DOHH2 (cell line): ENCODE measurements around the gene KRT40.

Experiments used
- H3F3A ChIP-seq: fragments of 200-600 bp; sonication (generic), shearing (Covaris generic); 2 replicates; pipeline ENCODE4 v1.6.0; 2016; ENCODE audit warnings: antibody characterized with exemption, mild to moderate bottlenecking; ENCODE audit not compliant: control insufficient read depth, insufficient read depth
- H3K27ac ChIP-seq: fragments of 200-600 bp; sonication (generic); 2 replicates; pipeline ENCODE4 v1.5.1; 2014; ENCODE audit warnings: low read depth, mild to moderate bottlenecking, low read length, moderate library complexity
- H3K27me3 ChIP-seq: fragments of 200-600 bp; sonication (generic); 2 replicates; pipeline ENCODE4 v1.6.1; 2014; ENCODE audit warnings: mild to moderate bottlenecking, low read length, mixed read lengths; ENCODE audit not compliant: control insufficient read depth
- H3K36me3 ChIP-seq: fragments of 200-600 bp; sonication (generic); 2 replicates; pipeline ENCODE4 v1.6.1; 2014; ENCODE audit warnings: mild to moderate bottlenecking, low read length, moderate library complexity, mixed read lengths; ENCODE audit not compliant: control insufficient read depth
- H3K4me1 ChIP-seq: fragments of 200-600 bp; sonication (generic); 2 replicates; pipeline ENCODE4 v1.6.1; 2014; ENCODE audit warnings: mild to moderate bottlenecking, low read length, mixed read lengths; ENCODE audit not compliant: control insufficient read depth
- H3K4me2 ChIP-seq: fragments of 200-600 bp; sonication (generic); 2 replicates; pipeline ENCODE4 v1.6.0; 2014; ENCODE audit warnings: mild to moderate bottlenecking, low read length, moderate library complexity
- H3K4me3 ChIP-seq: fragments of 200-600 bp; sonication (generic); 2 replicates; pipeline ENCODE4 v1.5.1; 2014; ENCODE audit warnings: mild to moderate bottlenecking, low read length, mixed read lengths
- H3K79me2 ChIP-seq: fragments of 200-600 bp; sonication (generic); 2 replicates; pipeline ENCODE4 v1.6.1; 2014; ENCODE audit warnings: mild to moderate bottlenecking, low read length, mixed read lengths; ENCODE audit not compliant: control insufficient read depth
- H3K9me2 ChIP-seq: fragments of 200-600 bp; sonication (generic); replicated peaks from 2 replicates; pipeline ENCODE4 v1.6.1; 2014; ENCODE audit warnings: mild to moderate bottlenecking, low read length, mixed read lengths; ENCODE audit not compliant: control insufficient read depth
- H3K9me3 ChIP-seq: fragments of 200-600 bp; sonication (generic); 2 replicates; pipeline ENCODE4 v1.6.1; 2014; ENCODE audit warnings: antibody characterized with exemption, low read length, mixed read lengths; ENCODE audit not compliant: control insufficient read depth, insufficient read depth
- H4K20me1 ChIP-seq: fragments of 200-600 bp; sonication (generic); 2 replicates; pipeline ENCODE4 v1.6.0; 2014; ENCODE audit warnings: low read depth, mild to moderate bottlenecking, antibody characterized with exemption, low read length, moderate library complexity; ENCODE audit not compliant: control insufficient read depth, insufficient read depth
- EZH2phosphoT487 ChIP-seq: fragments of 200-600 bp; sonication (generic); IDR thresholded peaks from 2 replicates; pipeline ENCODE4 v1.6.1; 2017; ENCODE audit warnings: borderline replicate concordance, mild to moderate bottlenecking, antibody characterized with exemption, low read length, moderate library complexity, mixed read lengths
- TF ChIP-seq, protein P1 (sequence below): fragments of 200-600 bp; sonication (generic); IDR thresholded peaks from one replicate; pipeline ENCODE4 v1.5.1; 2014; ENCODE audit warnings: antibody characterized with exemption, mild to moderate bottlenecking, low read depth, low read length; ENCODE audit not compliant: poor library complexity, severe bottlenecking

Gene KRT40

GRCh38 chr17:40944531-40944930 lies 39.6 kb downstream of the KRT40 start:
- Histone ChIP-seq H3K4me1 (no peaks in the 10 kb centered on the region), H3K36me3 (no peaks in the 10 kb centered on the region), H3K79me2 (no peaks in the 10 kb centered on the region), H3K4me2 (no peak overlapping the region), H3F3A (no peaks in the 10 kb centered on the region), H4K20me1 (no peaks in the 10 kb centered on the region), H3K9me3 (no peaks in the 10 kb centered on the region), H3K9me2 (no peaks in the 10 kb centered on the region), H3K27me3 (no peaks in the 10 kb centered on the region; the same call in 1 of the 2 replicates), H3K4me3 (no peak overlapping the region), H3K27ac (no peak overlapping the region)
- TF ChIP-seq, protein P1, sequence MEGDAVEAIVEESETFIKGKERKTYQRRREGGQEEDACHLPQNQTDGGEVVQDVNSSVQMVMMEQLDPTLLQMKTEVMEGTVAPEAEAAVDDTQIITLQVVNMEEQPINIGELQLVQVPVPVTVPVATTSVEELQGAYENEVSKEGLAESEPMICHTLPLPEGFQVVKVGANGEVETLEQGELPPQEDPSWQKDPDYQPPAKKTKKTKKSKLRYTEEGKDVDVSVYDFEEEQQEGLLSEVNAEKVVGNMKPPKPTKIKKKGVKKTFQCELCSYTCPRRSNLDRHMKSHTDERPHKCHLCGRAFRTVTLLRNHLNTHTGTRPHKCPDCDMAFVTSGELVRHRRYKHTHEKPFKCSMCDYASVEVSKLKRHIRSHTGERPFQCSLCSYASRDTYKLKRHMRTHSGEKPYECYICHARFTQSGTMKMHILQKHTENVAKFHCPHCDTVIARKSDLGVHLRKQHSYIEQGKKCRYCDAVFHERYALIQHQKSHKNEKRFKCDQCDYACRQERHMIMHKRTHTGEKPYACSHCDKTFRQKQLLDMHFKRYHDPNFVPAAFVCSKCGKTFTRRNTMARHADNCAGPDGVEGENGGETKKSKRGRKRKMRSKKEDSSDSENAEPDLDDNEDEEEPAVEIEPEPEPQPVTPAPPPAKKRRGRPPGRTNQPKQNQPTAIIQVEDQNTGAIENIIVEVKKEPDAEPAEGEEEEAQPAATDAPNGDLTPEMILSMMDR: no peak
- TF ChIP-seq EZH2phosphoT487: no peak

GRCh38 chr17:40942553-40942952 lies 41.6 kb downstream of the KRT40 start:
- Histone ChIP-seq H4K20me1 (no peaks in the 10 kb centered on the region), H3K36me3 (no peaks in the 10 kb centered on the region), H3K4me2 (no peak overlapping the region), H3K9me3 (no peaks in the 10 kb centered on the region), H3K79me2 (no peaks in the 10 kb centered on the region), H3K27me3 (no peaks in the 10 kb centered on the region; the same call in 1 of the 2 replicates), H3F3A (no peaks in the 10 kb centered on the region), H3K27ac (no peak overlapping the region), H3K4me1 (no peaks in the 10 kb centered on the region), H3K4me3 (no peak overlapping the region), H3K9me2 (no peaks in the 10 kb centered on the region)
- TF ChIP-seq, protein P1: no peak
- TF ChIP-seq EZH2phosphoT487: no peak

DNA sequence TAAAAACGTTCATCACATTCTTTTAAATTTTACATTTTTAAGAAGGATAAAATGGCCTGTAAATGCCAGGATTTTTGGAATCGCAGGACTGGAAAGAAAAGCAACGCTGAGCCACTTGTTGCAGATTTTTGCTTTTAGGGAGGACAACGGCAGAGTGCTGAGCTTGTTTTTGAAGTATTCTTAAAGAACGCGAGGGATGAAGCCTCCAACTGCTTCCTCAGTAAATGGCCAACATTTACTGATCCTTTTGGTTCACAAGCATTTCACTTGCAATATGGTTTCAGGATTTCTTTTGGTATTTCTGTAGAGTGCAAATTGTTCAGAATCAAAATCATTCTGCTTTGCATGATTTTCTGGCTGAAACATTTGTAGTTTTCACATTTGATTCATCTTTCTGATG lies 43.9 kb downstream of the KRT40 start:
- Histone ChIP-seq H3K27ac (no peak overlapping the region), H3K36me3 (no peaks in the 10 kb centered on the region), H3K27me3 (no peaks in the 10 kb centered on the region), H3F3A (no peaks in the 10 kb centered on the region), H3K4me2 (no peak overlapping the region), H3K79me2 (no peaks in the 10 kb centered on the region), H4K20me1 (no peaks in the 10 kb centered on the region), H3K9me2 (no peaks in the 10 kb centered on the region), H3K4me3 (no peak overlapping the region), H3K9me3 (no peaks in the 10 kb centered on the region), H3K4me1 (no peaks in the 10 kb centered on the region)
- TF ChIP-seq EZH2phosphoT487: no peak
- TF ChIP-seq, protein P1: no peak

DNA sequence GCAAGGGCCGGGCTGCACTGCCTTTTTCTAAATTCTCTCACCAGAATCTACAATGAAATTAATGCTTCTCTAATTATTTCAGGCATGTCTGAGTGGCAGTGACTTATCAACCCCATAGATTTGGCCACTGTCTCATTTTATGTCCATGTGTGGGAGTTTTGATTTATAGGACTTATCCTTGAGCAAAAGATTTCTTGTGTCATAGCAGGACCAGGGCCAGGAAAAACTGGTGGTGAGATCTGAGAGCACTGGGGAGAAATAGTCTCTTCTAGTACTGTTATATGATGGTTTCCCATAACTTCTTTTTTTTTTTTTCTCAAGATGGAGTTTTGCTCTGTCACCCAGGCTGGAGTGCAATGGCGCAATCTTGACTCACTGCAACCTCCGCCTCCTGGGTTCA lies 45.1 kb downstream of the KRT40 start:
- Histone ChIP-seq H3K36me3 (no peaks in the 10 kb centered on the region), H3K4me1 (no peaks in the 10 kb centered on the region), H3K4me3 (no peak overlapping the region), H3K27ac (no peak overlapping the region), H3K9me2 (no peaks in the 10 kb centered on the region), H4K20me1 (no peaks in the 10 kb centered on the region), H3K4me2 (no peak overlapping the region), H3K27me3 (no peaks in the 10 kb centered on the region), H3K9me3 (no peaks in the 10 kb centered on the region), H3K79me2 (no peaks in the 10 kb centered on the region), H3F3A (no peaks in the 10 kb centered on the region)
- TF ChIP-seq EZH2phosphoT487: no peak
